ENCODE data around the gene IFI35.

DNA sequence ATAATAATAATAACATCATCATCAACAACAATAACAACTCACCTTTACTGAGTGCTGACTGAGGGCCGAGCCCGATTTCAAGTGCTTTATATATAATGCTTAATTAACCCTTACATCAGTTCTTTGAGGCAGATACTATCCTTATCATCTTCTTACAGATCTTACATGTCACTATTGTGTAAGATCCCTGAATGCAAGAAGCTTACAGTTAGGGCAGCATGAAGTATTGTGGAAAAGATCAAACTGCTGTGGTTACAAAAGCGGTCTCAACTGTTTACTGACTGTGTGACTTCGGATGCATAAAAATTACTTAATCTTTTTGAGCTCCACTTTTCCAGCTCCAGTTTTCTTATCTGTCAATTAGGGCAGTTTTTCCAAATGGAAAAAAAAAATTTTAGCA, 12.3 kb downstream of the IFI35 start:
- TF ChIP-seq, protein P1, sequence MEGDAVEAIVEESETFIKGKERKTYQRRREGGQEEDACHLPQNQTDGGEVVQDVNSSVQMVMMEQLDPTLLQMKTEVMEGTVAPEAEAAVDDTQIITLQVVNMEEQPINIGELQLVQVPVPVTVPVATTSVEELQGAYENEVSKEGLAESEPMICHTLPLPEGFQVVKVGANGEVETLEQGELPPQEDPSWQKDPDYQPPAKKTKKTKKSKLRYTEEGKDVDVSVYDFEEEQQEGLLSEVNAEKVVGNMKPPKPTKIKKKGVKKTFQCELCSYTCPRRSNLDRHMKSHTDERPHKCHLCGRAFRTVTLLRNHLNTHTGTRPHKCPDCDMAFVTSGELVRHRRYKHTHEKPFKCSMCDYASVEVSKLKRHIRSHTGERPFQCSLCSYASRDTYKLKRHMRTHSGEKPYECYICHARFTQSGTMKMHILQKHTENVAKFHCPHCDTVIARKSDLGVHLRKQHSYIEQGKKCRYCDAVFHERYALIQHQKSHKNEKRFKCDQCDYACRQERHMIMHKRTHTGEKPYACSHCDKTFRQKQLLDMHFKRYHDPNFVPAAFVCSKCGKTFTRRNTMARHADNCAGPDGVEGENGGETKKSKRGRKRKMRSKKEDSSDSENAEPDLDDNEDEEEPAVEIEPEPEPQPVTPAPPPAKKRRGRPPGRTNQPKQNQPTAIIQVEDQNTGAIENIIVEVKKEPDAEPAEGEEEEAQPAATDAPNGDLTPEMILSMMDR (conservative IDR thresholded peaks at IDR 0.05 in 1 of 2, IDR thresholded peaks at IDR 0.05 in 1 of 2; ENCODE audit: low read depth in 1 of 2, low read length in 2 of 2) = no peak
- no peak for TF ChIP-seq EZH2 (IDR thresholded peaks at IDR 0.05; ENCODE audit: low read length, missing control alignments)

Data from fibroblast of lung (primary cell).